PFSK-1 (cell line): Measurements from ENCODE around the gene B4GALNT4.

Experiments
- FOXP2 ChIP-seq: optimal IDR thresholded peaks from 2 replicates; pipeline ENCODE3; 2011; ENCODE audit warnings: borderline replicate concordance, control low read depth, inconsistent platforms; ENCODE audit not compliant: insufficient read depth; ENCODE audit errors: extremely low read length, extremely low read depth
- POLR2AphosphoS5 ChIP-seq: IDR thresholded peaks from 2 replicates; pipeline ENCODE4 v1.6.1; 2012; ENCODE audit warnings: low read depth, mild to moderate bottlenecking, control low read depth, low read length, moderate library complexity
- REST ChIP-seq, 2 experiments: IDR thresholded peaks; 2 replicates each; pipeline versions ENCODE4 v1.6.1 to v1.8.0; 2011 to 2012; ENCODE audit warnings: low read depth in 2 of 2, low read length in 2 of 2, control low read depth in 1 of 2, inconsistent platforms in 1 of 2, mild to moderate bottlenecking in 1 of 2, moderate library complexity in 1 of 2; ENCODE audit not compliant: insufficient read depth in 1 of 2
- SIN3A ChIP-seq: IDR thresholded peaks from 2 replicates; pipeline ENCODE4 v1.6.1; 2012; ENCODE audit warnings: mild to moderate bottlenecking, low read length, moderate library complexity, borderline replicate concordance; ENCODE audit not compliant: insufficient read depth
- TAF1 ChIP-seq: IDR thresholded peaks from 2 replicates; pipeline ENCODE4 v1.6.1; 2012; ENCODE audit warnings: low read length, control low read depth, borderline replicate concordance; ENCODE audit not compliant: insufficient read depth

Gene B4GALNT4

GRCh38 chr11:331358-332060 lies 37.8 kb upstream of the B4GALNT4 start:
- TF ChIP-seq REST (IDR thresholded peaks at IDR 0.05; ENCODE audit: insufficient read depth in 1 of 2, low read depth in 2 of 2, low read length in 2 of 2) (no peak), FOXP2 (no peak), POLR2AphosphoS5 (no peak), TAF1 (no peak), SIN3A (no peak)

- TF ChIP-seq TAF1 (no peak), SIN3A (no peak), REST (IDR thresholded peaks at IDR 0.05; ENCODE audit: insufficient read depth in 1 of 2, low read depth in 2 of 2, low read length in 2 of 2) (no peak), POLR2AphosphoS5 (no peak), FOXP2 (no peak)
These were observed 36.4 kb upstream of the B4GALNT4 start for GRCh38 chr11:332651-333480.

GRCh38 chr11:334264-334994 lies 34.9 kb upstream of the B4GALNT4 start:
- TF ChIP-seq POLR2AphosphoS5, result no peak
- TF ChIP-seq REST (IDR thresholded peaks at IDR 0.05; ENCODE audit: insufficient read depth in 1 of 2, low read depth in 2 of 2, low read length in 2 of 2), result no peak
- TF ChIP-seq FOXP2, result no peak
- TF ChIP-seq SIN3A, result no peak
- TF ChIP-seq TAF1, result no peak

GRCh38 chr11:335779-336658 lies 33.3 kb upstream of the B4GALNT4 start:
- no peak for TF ChIP-seq SIN3A
- TF ChIP-seq REST (IDR thresholded peaks at IDR 0.05; ENCODE audit: insufficient read depth in 1 of 2, low read depth in 2 of 2, low read length in 2 of 2), result no peak
- TF ChIP-seq TAF1, result no peak
- TF ChIP-seq FOXP2, result no peak
- no peak for TF ChIP-seq POLR2AphosphoS5
